HCT116 (cell line): ENCODE measurements around the gene G2E3. TPM values are rescaled to one million over a fixed set of nuclear protein-coding genes. Genes with fewer than 3 reads are reported as not detected.
"Not testable (repeated sequence)": the region's sequence is repeated elsewhere in the genome, so short reads cannot be mapped to it uniquely, and the experiment has no call there.

Experiments
- ATAC-seq: fragments of 200-7000 bp; cut with Tn5 transposase; 2 replicates; pipeline ENCODE4 v1.9.1; 2020; ENCODE audit warnings: mild to moderate bottlenecking, moderate library complexity
- BruUV-seq: library from RNA; stranded (reverse); fragments of 400-500 nt; replicated peaks from 2 replicates; lab custom pipeline; 2021; lab: Mats Ljungman, UMichigan
- CTCF ChIA-PET: fragments of 300-600 bp; sonication (Branson Sonifier 250); formaldehyde crosslinking; loops from one replicate; lab custom pipeline; 2021; ENCODE audit warnings: antibody characterized with exemption; lab: Charles Lee
- POLR2A ChIA-PET: fragments of 300-600, 350-600 bp; sonication (Branson Sonifier 250); formaldehyde crosslinking; loops from one replicate; lab custom pipeline; 2021; ENCODE audit warnings: antibody characterized with exemption; lab: Charles Lee
- RAD21 ChIA-PET, 2 experiments: fragments of 300-600 bp; sonication (Branson Sonifier 250); formaldehyde crosslinking; loops; one replicate each; lab custom pipeline; 2023; ENCODE audit warnings: low total read pairs in 2 of 2; ENCODE audit not compliant: uncharacterized antibody in 2 of 2, unreplicated experiment in 2 of 2, low non-redundant PET in 1 of 2; lab: Charles Lee
- DNase-seq: peaks from one replicate; pipeline ENCODE4 v3.0.0-alpha.2; 2010; ENCODE audit warnings: low read depth, low spot score
- H2AFZ ChIP-seq: fragments of 200-600 bp; shearing (Covaris generic), sonication (generic); 2 replicates; pipeline ENCODE4 v1.6.1; 2017; ENCODE audit warnings: low read depth, mixed run types, mixed read lengths, antibody characterized with exemption, low read length; ENCODE audit not compliant: poor library complexity, severe bottlenecking
- H3K27ac ChIP-seq: 2 replicates; pipeline ENCODE4 v1.5.1; 2012; ENCODE audit warnings: low read depth, low read length
- H3K27me3 ChIP-seq: fragments of 200-600 bp; sonication (generic); 2 replicates; pipeline ENCODE4 v1.6.1; 2016; ENCODE audit warnings: mixed run types, low read length, mixed read lengths; ENCODE audit not compliant: insufficient read depth
- H3K36me3 ChIP-seq, 2 experiments: fragments of 200-500 bp in 1 of 2; fragments of 200-600 bp in 1 of 2; sonication (Bioruptor generic) in 1 of 2; sonication (generic) in 1 of 2; 2 replicates each; pipeline versions ENCODE4 v1.5.1 to v1.6.1; 2014 to 2016; ENCODE audit warnings: low read length in 2 of 2, inconsistent platforms in 1 of 2, mixed read lengths in 1 of 2, mixed run types in 1 of 2; ENCODE audit not compliant: insufficient read depth in 2 of 2, control insufficient read depth in 1 of 2
- H3K4me1 ChIP-seq, 2 experiments: fragments of 200-600 bp in 1 of 2; sonication (generic) in 1 of 2; 2 replicates each; pipeline versions ENCODE4 v1.5.1 to v1.6.1; 2012 to 2017; ENCODE audit warnings: low read length in 2 of 2, inconsistent platforms in 1 of 2, mild to moderate bottlenecking in 1 of 2, mixed read lengths in 1 of 2, mixed run types in 1 of 2, moderate library complexity in 1 of 2; ENCODE audit not compliant: insufficient read depth in 2 of 2, control insufficient read depth in 1 of 2
- H3K4me2 ChIP-seq: fragments of 200-600 bp; sonication (generic); 2 replicates; pipeline ENCODE4 v1.6.1; 2017; ENCODE audit warnings: mixed run types, low read length, mixed read lengths
- H3K4me3 ChIP-seq, 2 experiments: fragments of 200-600 bp in 1 of 2; sonication (generic) in 1 of 2; replicated peaks in 1 of 2; 2 replicates each; pipeline ENCODE4 v1.5.1; 2011 to 2016; ENCODE audit warnings: low read length in 2 of 2, control low read depth in 1 of 2, low read depth in 1 of 2, mild to moderate bottlenecking in 1 of 2, mixed read lengths in 1 of 2, mixed run types in 1 of 2
- H3K79me2 ChIP-seq: fragments of 200-600 bp; sonication (generic); 2 replicates; pipeline ENCODE4 v1.6.1; 2017; ENCODE audit warnings: mild to moderate bottlenecking, mixed run types, low read length, moderate library complexity, mixed read lengths; ENCODE audit not compliant: insufficient read depth
- H3K9ac ChIP-seq: fragments of 200-600 bp; sonication (generic); 2 replicates; pipeline ENCODE4 v1.6.1; 2016; ENCODE audit warnings: low read length, mixed read lengths
- H3K9me2 ChIP-seq: fragments of 200-600 bp; sonication (generic), shearing (Covaris generic); 2 replicates; pipeline ENCODE4 v1.6.1; 2017; ENCODE audit warnings: mixed run types, mild to moderate bottlenecking, moderate library complexity; ENCODE audit not compliant: insufficient read depth
- H3K9me3 ChIP-seq, 2 experiments: fragments of 200-500 bp in 1 of 2; fragments of 200-600 bp in 1 of 2; sonication (Bioruptor generic) in 1 of 2; sonication (generic) in 1 of 2; 2 replicates each; pipeline ENCODE4 v1.6.1; 2014 to 2017; ENCODE audit warnings: low read length in 2 of 2, mixed read lengths in 2 of 2, inconsistent platforms in 1 of 2, low read depth in 1 of 2, mild to moderate bottlenecking in 1 of 2, mixed run types in 1 of 2, moderate library complexity in 1 of 2; ENCODE audit not compliant: control insufficient read depth in 1 of 2, insufficient read depth in 1 of 2
- H4K20me1 ChIP-seq: fragments of 200-600 bp; sonication (generic), shearing (Covaris generic); 2 replicates; pipeline ENCODE4 v1.6.1; 2017; ENCODE audit warnings: mixed run types, mild to moderate bottlenecking, moderate library complexity; ENCODE audit not compliant: insufficient read depth
- CBX3 ChIP-seq: IDR thresholded peaks from 2 replicates; pipeline ENCODE4 v1.6.1; 2012; ENCODE audit warnings: low read depth
- EGR1 ChIP-seq: IDR thresholded peaks from 2 replicates; pipeline ENCODE4 v1.6.1; 2012; ENCODE audit warnings: low read depth
- EZH2 ChIP-seq: fragments of 200-600 bp; sonication (generic); IDR thresholded peaks from 2 replicates; pipeline ENCODE4 v1.6.1; 2017; ENCODE audit warnings: antibody characterized with exemption, mixed run types
- FOSL1 ChIP-seq: IDR thresholded peaks from 2 replicates; pipeline ENCODE4 v1.6.1; 2012; ENCODE audit warnings: low read depth
- POLR2A ChIP-seq: IDR thresholded peaks from 2 replicates; pipeline ENCODE4 v1.7.0; 2011; ENCODE audit warnings: borderline replicate concordance; ENCODE audit not compliant: insufficient read depth, insufficient read length; ENCODE audit errors: extremely low read depth
- POLR2AphosphoS5 ChIP-seq: IDR thresholded peaks from 2 replicates; pipeline ENCODE4 v1.6.1; 2011; ENCODE audit warnings: mild to moderate bottlenecking, low read depth, low read length, moderate library complexity
- SP1 ChIP-seq: IDR thresholded peaks from 2 replicates; pipeline ENCODE4 v1.6.1; 2012; ENCODE audit warnings: low read depth
- SRF ChIP-seq: IDR thresholded peaks from 2 replicates; pipeline ENCODE4 v1.6.1; 2012; ENCODE audit warnings: low read depth
- YY1 ChIP-seq: IDR thresholded peaks from 2 replicates; pipeline ENCODE4 v1.6.1; 2011; ENCODE audit warnings: low read length, low read depth, moderate library complexity, mild to moderate bottlenecking; ENCODE audit not compliant: insufficient replicate concordance; ENCODE audit errors: extremely low read depth
- ZFX ChIP-seq: fragments of 450-650 bp; IDR thresholded peaks from 2 replicates; pipeline ENCODE4 v1.6.1; 2017
- ZNF274 ChIP-seq: fragments of 200-500 bp; sonication (Bioruptor generic); IDR thresholded peaks from 2 replicates; pipeline ENCODE4 v1.6.1; 2014; ENCODE audit warnings: mild to moderate bottlenecking, low read depth, low read length, inconsistent platforms
- intact Hi-C: fragments of 100-400 bp; cut with micrococcal nuclease; formaldehyde crosslinking; loops from 2 replicates; pipeline ENCODE4 v1.10.0; 2022
- total RNA-seq: library from RNA; stranded (reverse); gene quantifications from one replicate; pipeline ENCODE4 v1.2.1, GENCODE V29; 2021; ENCODE audit not compliant: unreplicated experiment
- TF ChIP-seq, protein P1 (sequence below): IDR thresholded peaks from 2 replicates; pipeline ENCODE4 v1.6.1; 2012; ENCODE audit warnings: low read depth
- TF ChIP-seq, protein P2 (sequence below), 3 experiments: fragments of 200-600 bp in 1 of 3; sonication (generic) in 1 of 3; IDR thresholded peaks in 2 of 3; conservative IDR thresholded peaks in 1 of 3; 2 replicates each; pipeline ENCODE4 v1.5.1; 2012 to 2017; ENCODE audit warnings: low read depth in 2 of 3, low read length in 2 of 3, antibody characterized with exemption in 1 of 3, borderline replicate concordance in 1 of 3, control low read depth in 1 of 3, mild to moderate bottlenecking in 1 of 3, mixed read lengths in 1 of 3, mixed run types in 1 of 3, moderate library complexity in 1 of 3; ENCODE audit not compliant: insufficient read depth in 1 of 3

G2E3 gene
- total RNA-seq, 1 experiment from 2014 or later, result 47.0 TPM

DNA sequence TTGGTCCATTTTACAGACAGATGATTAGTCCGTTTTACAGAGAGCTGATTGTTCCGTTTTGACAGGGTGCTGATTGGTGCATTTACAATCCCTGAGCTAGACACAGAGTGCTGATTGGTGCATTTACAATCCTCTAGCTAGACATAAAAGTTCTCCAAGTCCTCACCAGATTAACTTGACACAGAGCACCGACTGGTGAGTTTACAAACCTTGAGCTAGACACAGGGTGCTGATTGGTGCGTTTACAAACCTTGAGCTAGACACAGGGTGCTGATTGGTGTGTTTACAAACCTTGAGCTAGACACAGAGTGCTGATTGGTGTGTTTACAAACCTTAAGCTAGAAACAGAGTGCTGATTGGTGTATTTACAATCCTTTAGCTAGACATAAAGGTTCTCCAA is 12.2 kb upstream of the G2E3 start:
- H3K27ac ChIP-seq, H3K4me1 ChIP-seq, H3K9me2 ChIP-seq, H3K27me3 ChIP-seq, H3K79me2 ChIP-seq, H3K9me3 ChIP-seq, ATAC-seq, H4K20me1 ChIP-seq, H2AFZ ChIP-seq, BruUV-seq, POLR2A ChIA-PET, H3K4me2 ChIP-seq, RAD21 ChIA-PET, H3K36me3 ChIP-seq, H3K9ac ChIP-seq, intact Hi-C loops, DNase-seq, H3K4me3 ChIP-seq: not testable (repeated sequence)
- CTCF ChIA-PET, result interaction anchor here (1.1 kb wide), 1 partner anchor 25 kb away, joined by 3 read pairs; no protein-coding TSS in a partner anchor

DNA sequence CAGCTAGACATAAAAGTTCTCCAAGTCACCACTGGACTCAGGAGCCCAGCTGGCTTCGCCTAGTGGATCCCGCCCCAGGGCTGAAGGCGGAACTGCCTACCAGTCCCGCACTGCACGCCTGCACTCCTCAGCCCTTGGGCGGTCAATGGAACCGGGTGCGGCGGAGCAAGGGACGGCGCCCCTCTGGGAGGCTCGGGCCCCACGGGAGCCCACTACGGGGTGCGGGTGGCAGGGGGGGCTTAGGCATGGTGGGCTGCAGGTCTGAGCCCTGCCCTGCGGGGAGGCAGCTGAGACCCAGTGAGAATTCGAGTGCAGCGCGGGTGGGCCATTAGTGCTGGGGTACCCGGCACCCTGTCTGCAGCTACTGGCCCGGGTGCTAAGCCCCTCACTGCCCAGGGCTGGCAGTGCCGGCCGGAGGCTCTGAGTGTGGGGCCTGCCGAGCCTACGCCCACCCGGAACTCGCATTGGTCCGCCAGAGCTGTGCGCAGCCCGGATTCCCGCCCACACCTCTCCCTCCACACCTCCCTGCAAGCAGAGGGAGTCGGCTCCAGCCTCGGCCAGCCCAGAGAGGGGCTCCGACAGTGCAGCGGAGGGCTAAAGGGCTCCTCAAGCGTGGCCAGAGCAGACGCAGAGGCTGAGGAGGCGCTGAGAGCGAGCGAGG is 11.4 kb upstream of the G2E3 start:
- no TSS peak for BruUV-seq
- no peaks in the 10 kb centered on the region for H3K9me3 ChIP-seq
- ChIA-PET CTCF (interaction anchor here (1.1 kb wide), 1 partner anchor 26 kb away, joined by 3 read pairs; no protein-coding TSS in a partner anchor), POLR2A (no interaction called here), RAD21 (no interaction called here)
- H3K9ac ChIP-seq, result no peak overlapping the region
- H3K4me3 ChIP-seq, result no peak overlapping the region
- H3K4me2 ChIP-seq, result no peak overlapping the region
- peaks cover 0 to 8% of the 10 kb centered on the region in 2 experiments; a peak in 2 of 4 replicates for H3K4me1 ChIP-seq
- H3K9me2 ChIP-seq, result no peaks in the 10 kb centered on the region
- H3K36me3 ChIP-seq, result no peaks in the 10 kb centered on the region
- ATAC-seq, result no peak
- DNase-seq, result no peak
- H3K27ac ChIP-seq, result no peak overlapping the region
- no peak overlapping the region for H2AFZ ChIP-seq
- no peak for TF ChIP-seq EZH2
- TF ChIP-seq POLR2AphosphoS5, result no peak
- no peak for TF ChIP-seq ZFX
- TF ChIP-seq, protein P1, sequence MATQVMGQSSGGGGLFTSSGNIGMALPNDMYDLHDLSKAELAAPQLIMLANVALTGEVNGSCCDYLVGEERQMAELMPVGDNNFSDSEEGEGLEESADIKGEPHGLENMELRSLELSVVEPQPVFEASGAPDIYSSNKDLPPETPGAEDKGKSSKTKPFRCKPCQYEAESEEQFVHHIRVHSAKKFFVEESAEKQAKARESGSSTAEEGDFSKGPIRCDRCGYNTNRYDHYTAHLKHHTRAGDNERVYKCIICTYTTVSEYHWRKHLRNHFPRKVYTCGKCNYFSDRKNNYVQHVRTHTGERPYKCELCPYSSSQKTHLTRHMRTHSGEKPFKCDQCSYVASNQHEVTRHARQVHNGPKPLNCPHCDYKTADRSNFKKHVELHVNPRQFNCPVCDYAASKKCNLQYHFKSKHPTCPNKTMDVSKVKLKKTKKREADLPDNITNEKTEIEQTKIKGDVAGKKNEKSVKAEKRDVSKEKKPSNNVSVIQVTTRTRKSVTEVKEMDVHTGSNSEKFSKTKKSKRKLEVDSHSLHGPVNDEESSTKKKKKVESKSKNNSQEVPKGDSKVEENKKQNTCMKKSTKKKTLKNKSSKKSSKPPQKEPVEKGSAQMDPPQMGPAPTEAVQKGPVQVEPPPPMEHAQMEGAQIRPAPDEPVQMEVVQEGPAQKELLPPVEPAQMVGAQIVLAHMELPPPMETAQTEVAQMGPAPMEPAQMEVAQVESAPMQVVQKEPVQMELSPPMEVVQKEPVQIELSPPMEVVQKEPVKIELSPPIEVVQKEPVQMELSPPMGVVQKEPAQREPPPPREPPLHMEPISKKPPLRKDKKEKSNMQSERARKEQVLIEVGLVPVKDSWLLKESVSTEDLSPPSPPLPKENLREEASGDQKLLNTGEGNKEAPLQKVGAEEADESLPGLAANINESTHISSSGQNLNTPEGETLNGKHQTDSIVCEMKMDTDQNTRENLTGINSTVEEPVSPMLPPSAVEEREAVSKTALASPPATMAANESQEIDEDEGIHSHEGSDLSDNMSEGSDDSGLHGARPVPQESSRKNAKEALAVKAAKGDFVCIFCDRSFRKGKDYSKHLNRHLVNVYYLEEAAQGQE, result no peak
- TF ChIP-seq YY1, result no peak
- no peak for TF ChIP-seq FOSL1
- TF ChIP-seq SP1, result no peak
- TF ChIP-seq SRF, result no peak
- TF ChIP-seq CBX3, result no peak
- no peak for TF ChIP-seq POLR2A
- no peak for TF ChIP-seq EGR1
- no peak for TF ChIP-seq ZNF274
- TF ChIP-seq, protein P2, sequence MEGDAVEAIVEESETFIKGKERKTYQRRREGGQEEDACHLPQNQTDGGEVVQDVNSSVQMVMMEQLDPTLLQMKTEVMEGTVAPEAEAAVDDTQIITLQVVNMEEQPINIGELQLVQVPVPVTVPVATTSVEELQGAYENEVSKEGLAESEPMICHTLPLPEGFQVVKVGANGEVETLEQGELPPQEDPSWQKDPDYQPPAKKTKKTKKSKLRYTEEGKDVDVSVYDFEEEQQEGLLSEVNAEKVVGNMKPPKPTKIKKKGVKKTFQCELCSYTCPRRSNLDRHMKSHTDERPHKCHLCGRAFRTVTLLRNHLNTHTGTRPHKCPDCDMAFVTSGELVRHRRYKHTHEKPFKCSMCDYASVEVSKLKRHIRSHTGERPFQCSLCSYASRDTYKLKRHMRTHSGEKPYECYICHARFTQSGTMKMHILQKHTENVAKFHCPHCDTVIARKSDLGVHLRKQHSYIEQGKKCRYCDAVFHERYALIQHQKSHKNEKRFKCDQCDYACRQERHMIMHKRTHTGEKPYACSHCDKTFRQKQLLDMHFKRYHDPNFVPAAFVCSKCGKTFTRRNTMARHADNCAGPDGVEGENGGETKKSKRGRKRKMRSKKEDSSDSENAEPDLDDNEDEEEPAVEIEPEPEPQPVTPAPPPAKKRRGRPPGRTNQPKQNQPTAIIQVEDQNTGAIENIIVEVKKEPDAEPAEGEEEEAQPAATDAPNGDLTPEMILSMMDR (IDR thresholded peaks at IDR 0.05 in 2 of 3, conservative IDR thresholded peaks at IDR 0.05 in 1 of 3; ENCODE audit: borderline replicate concordance in 1 of 3, insufficient read depth in 1 of 3, low read depth in 2 of 3, low read length in 2 of 3), result no peak
- no peaks in the 10 kb centered on the region for H3K79me2 ChIP-seq
- H4K20me1 ChIP-seq, result no peaks in the 10 kb centered on the region
- no peaks in the 10 kb centered on the region for H3K27me3 ChIP-seq
- intact Hi-C loops, result no loop called here
